RWPE1 (cell line): ENCODE measurements around the gene INF2.
"Not testable (repeated sequence)": the region's sequence is repeated elsewhere in the genome, so short reads cannot be mapped to it uniquely, and the experiment has no call there.

Source experiments
- CTCF ChIA-PET: fragments of 350-600 bp; sonication (Branson Sonifier 250); formaldehyde crosslinking; extraction: SDS; loops from one replicate; lab custom pipeline; 2021; lab: Yijun Ruan, JAX
- POLR2A ChIA-PET: fragments of 400-600 bp; formaldehyde crosslinking; extraction: SDS; loops from one replicate; lab custom pipeline; 2020; ENCODE audit warnings: antibody characterized with exemption; ENCODE audit not compliant: low non-redundant PET; lab: Yijun Ruan, JAX
- DNase-seq: peaks from one replicate; pipeline ENCODE4 v3.0.0; 2012; ENCODE audit warnings: low spot score
- H3K27ac ChIP-seq: fragments of 450-650 bp; 2 replicates; pipeline ENCODE4 v1.5.1; 2017
- CTCF ChIP-seq: fragments of 450-650 bp; conservative IDR thresholded peaks from 2 replicates; pipeline ENCODE4 v1.5.1; 2017; ENCODE audit warnings: low read depth, mild to moderate bottlenecking

Gene INF2

GRCh38 chr14:104661086-104661485, 28.3 kb upstream of the INF2 start:
- no peak for TF ChIP-seq CTCF
- H3K27ac ChIP-seq, result no peak overlapping the region
- CTCF ChIA-PET, result no interaction called here
- POLR2A ChIA-PET, result no interaction called here
- DNase-seq, result no peak

- DNase-seq, H3K27ac ChIP-seq, CTCF ChIA-PET, POLR2A ChIA-PET: not testable (repeated sequence)
These were observed 27.8 kb upstream of the INF2 start for GRCh38 chr14:104661528-104662157.

GRCh38 chr14:104662472-104662871, 26.9 kb upstream of the INF2 start:
- POLR2A ChIA-PET, H3K27ac ChIP-seq, DNase-seq: not testable (repeated sequence)
- CTCF ChIA-PET, result interaction anchor here (0.6 kb wide), 1 partner anchor 185 kb away, joined by 4 read pairs; no protein-coding TSS in a partner anchor

DNA sequence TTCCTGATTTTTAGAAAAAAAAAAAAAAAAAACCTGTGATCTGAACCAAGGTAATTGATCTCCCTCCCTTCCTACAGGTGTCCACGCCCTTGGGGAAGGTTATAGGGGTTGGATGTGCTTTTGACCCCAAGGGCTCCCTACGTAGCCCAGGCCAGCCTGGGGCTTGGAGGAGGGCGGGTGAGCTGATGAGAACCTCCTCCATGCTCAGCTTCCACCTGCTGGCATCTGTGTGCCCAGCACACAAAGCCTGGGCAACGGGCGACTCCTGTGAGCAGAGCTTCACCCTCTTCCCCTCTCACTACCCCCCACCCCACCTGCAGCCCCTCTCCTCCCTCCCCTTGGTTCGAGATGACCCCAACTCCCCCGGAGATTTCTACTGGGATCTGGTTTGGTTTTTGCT, 25.3 kb upstream of the INF2 start:
- DNase-seq, result no peak
- H3K27ac ChIP-seq, result no peak overlapping the region
- no peak for TF ChIP-seq CTCF
- CTCF ChIA-PET, result interaction anchor here (0.6 to 0.7 kb wide), 2 partner anchors 58 to 1560 kb away, joined by 3 read pairs; no protein-coding TSS in a partner anchor
- POLR2A ChIA-PET, result no interaction called here

DNA sequence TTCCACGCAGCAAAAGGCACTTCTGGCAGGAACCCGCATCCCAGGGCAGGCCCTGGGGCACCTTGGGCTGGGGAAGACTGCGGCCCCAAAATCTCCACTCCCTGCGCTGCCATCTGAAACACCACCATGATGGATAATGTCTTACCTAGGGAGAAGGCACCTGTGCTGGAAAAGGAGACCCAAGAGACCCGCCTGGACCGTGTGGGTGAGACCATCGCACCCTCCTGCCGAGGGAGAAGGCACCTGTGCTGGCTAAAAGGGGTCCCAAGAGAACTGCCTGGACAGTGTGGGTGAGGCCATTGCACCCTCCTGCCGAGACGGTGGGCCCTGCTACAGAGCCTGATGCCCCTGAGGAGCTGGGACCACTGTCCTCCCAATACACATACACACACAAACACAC, 24.8 kb upstream of the INF2 start:
- TF ChIP-seq CTCF, result no peak
- ChIA-PET POLR2A (no interaction called here), CTCF (interaction anchor here (0.6 to 1.1 kb wide), 2 partner anchors 16 to 1561 kb away, joined by 3 to 4 read pairs; no protein-coding TSS in a partner anchor)
- no peak overlapping the region for H3K27ac ChIP-seq
- no peak for DNase-seq

GRCh38 chr14:104665114-104665656, 24.2 kb upstream of the INF2 start:
- ChIA-PET POLR2A (no interaction called here), CTCF (interaction anchor here (0.6 to 1.3 kb wide), 4 partner anchors 13 to 40 kb away, joined by 3 to 4 read pairs (median 3); no protein-coding TSS in a partner anchor)
- peak overlapping the region; percentile 52 for H3K27ac ChIP-seq
- no peak for TF ChIP-seq CTCF
- no peak for DNase-seq

GRCh38 chr14:104665657-104666522, 23.5 kb upstream of the INF2 start:
- H3K27ac ChIP-seq, result peak overlapping the region; percentile 52
- ChIA-PET POLR2A (no interaction called here), CTCF (interaction anchor here (0.6 to 1.3 kb wide), 6 partner anchors 12 to 57 kb away, joined by 3 to 4 read pairs (median 3); no protein-coding TSS in a partner anchor)
- no peak for DNase-seq
- TF ChIP-seq CTCF, result no peak

GRCh38 chr14:104666523-104666895, 22.9 kb upstream of the INF2 start:
- POLR2A ChIA-PET, DNase-seq: not testable (repeated sequence)
- CTCF ChIA-PET, result interaction anchor here (0.9 to 1.3 kb wide), 2 partner anchors 12 to 43 kb away, joined by 3 read pairs; no protein-coding TSS in a partner anchor
- peak overlapping the region; percentile 52 for H3K27ac ChIP-seq
